HepG2 (cell line): ENCODE results near the gene TOMM7. TPM values are rescaled to one million over a fixed set of nuclear protein-coding genes. Genes with fewer than 3 reads are reported as not detected.

ENCODE experiments used
- BORCS8-MEF2B ChIP-seq: sonication (generic); formaldehyde crosslinking; IDR thresholded peaks from 2 replicates; pipeline ENCODE4 v1.8.0; 2022; ENCODE audit warnings: mild to moderate bottlenecking, missing genetic modification reagents
- DNMT3B ChIP-seq: conservative IDR thresholded peaks from 2 replicates; pipeline ENCODE4 v1.6.1; 2016; ENCODE audit warnings: missing biosample characterization, control low read depth
- DR1 ChIP-seq: sonication (generic); formaldehyde crosslinking; IDR thresholded peaks from 2 replicates; pipeline ENCODE4 v1.8.0; 2021; ENCODE audit warnings: mild to moderate bottlenecking, missing genetic modification reagents, inconsistent platforms
- ETV5 ChIP-seq: IDR thresholded peaks from 2 replicates; pipeline ENCODE4 v1.6.1; 2018; ENCODE audit warnings: missing biosample characterization, missing genetic modification reagents, inconsistent platforms, borderline replicate concordance
- FOXC1 ChIP-seq: sonication (generic); formaldehyde crosslinking; IDR thresholded peaks from 2 replicates; pipeline ENCODE4 v1.8.0; 2022; ENCODE audit warnings: mild to moderate bottlenecking, missing genetic modification reagents, borderline replicate concordance
- GATAD1 ChIP-seq: IDR thresholded peaks from 2 replicates; pipeline ENCODE4 v1.6.1; 2016; ENCODE audit warnings: missing genetic modification reagents, missing compliant biosample characterization
- HBP1 ChIP-seq: IDR thresholded peaks from 2 replicates; pipeline ENCODE4 v1.6.1; 2016; ENCODE audit warnings: low read depth, control low read depth
- HDAC1 ChIP-seq: sonication (generic); formaldehyde crosslinking; IDR thresholded peaks from 2 replicates; pipeline ENCODE4 v1.5.1; 2020; ENCODE audit warnings: mild to moderate bottlenecking, missing genetic modification reagents
- HMGXB3 ChIP-seq: sonication (generic); formaldehyde crosslinking; IDR thresholded peaks from 2 replicates; pipeline ENCODE4 v1.4.0; 2020; ENCODE audit warnings: missing genetic modification reagents, borderline replicate concordance
- HNRNPK ChIP-seq: fragments of 200-400 bp; formaldehyde crosslinking; IDR thresholded peaks from 2 replicates; pipeline ENCODE4 v1.6.1; 2018; ENCODE audit warnings: low read length, low read depth, moderate library complexity, mild to moderate bottlenecking; ENCODE audit not compliant: poor library complexity, severe bottlenecking
- POLR2G ChIP-seq: fragments of 200-400 bp; formaldehyde crosslinking; IDR thresholded peaks from 2 replicates; pipeline ENCODE4 v1.6.1; 2018; ENCODE audit warnings: mild to moderate bottlenecking, low read depth, low read length, moderate library complexity
- RXRA ChIP-seq: sonication (generic); formaldehyde crosslinking; IDR thresholded peaks from 2 replicates; pipeline ENCODE4 v1.5.1; 2020; ENCODE audit warnings: missing genetic modification reagents
- TFE3 ChIP-seq: IDR thresholded peaks from 2 replicates; pipeline ENCODE4 v1.6.1; 2016
- ZFYVE20 ChIP-seq: sonication (generic); formaldehyde crosslinking; IDR thresholded peaks from 2 replicates; pipeline ENCODE4 v1.8.0; 2023; ENCODE audit warnings: low read depth, mild to moderate bottlenecking, moderate library complexity, missing genetic modification reagents, borderline replicate concordance
- ZMYM3 ChIP-seq: sonication (generic); formaldehyde crosslinking; IDR thresholded peaks from 2 replicates; pipeline ENCODE4 v1.5.1; 2020; ENCODE audit warnings: mild to moderate bottlenecking, missing genetic modification reagents
- ZNF275 ChIP-seq: sonication (generic); formaldehyde crosslinking; IDR thresholded peaks from 2 replicates; pipeline ENCODE4 v1.8.0; 2022; ENCODE audit warnings: missing genetic modification reagents, mild to moderate bottlenecking, inconsistent platforms, borderline replicate concordance
- ZNF33A ChIP-seq: sonication (generic); formaldehyde crosslinking; IDR thresholded peaks from 2 replicates; pipeline ENCODE4 v1.5.1; 2020; ENCODE audit warnings: missing genetic modification reagents, mild to moderate bottlenecking, moderate library complexity, borderline replicate concordance
- ZNF44 ChIP-seq: sonication (generic); formaldehyde crosslinking; IDR thresholded peaks from 2 replicates; pipeline ENCODE4 v1.5.1; 2020; ENCODE audit warnings: mild to moderate bottlenecking, missing genetic modification reagents
- ZNF549 ChIP-seq: sonication (generic); formaldehyde crosslinking; IDR thresholded peaks from 2 replicates; pipeline ENCODE4 v1.5.0; 2020; ENCODE audit warnings: missing genetic modification reagents
- ZNF605 ChIP-seq: sonication (generic); formaldehyde crosslinking; IDR thresholded peaks from 2 replicates; pipeline ENCODE4 v1.8.0; 2022; ENCODE audit warnings: mild to moderate bottlenecking, missing genetic modification reagents
- ZNF614 ChIP-seq: IDR thresholded peaks from 2 replicates; pipeline ENCODE4 v1.6.1; 2018; ENCODE audit warnings: missing biosample characterization, missing genetic modification reagents, inconsistent platforms, borderline replicate concordance
- ZNF792 ChIP-seq: IDR thresholded peaks from 2 replicates; pipeline ENCODE4 v1.6.1; 2016
- polyA plus RNA-seq, 8 experiments: library from polyadenylated mRNA; depleted of rRNA in 3 of 8; stranded (reverse) in 7 of 8; unstranded in 1 of 8; fragments of >200 nt; fragmentation: Illumina TruSeq in 4 of 8; extraction: Trizol in 4 of 8; gene quantifications; 2 replicates each; pipeline versions ENCODE4 v1.2.1 to v1.2.3, GENCODE V29; 2011 to 2016; ENCODE audit warnings: low read depth in 4 of 8, missing spikeins in 1 of 8, mixed read lengths in 1 of 8; ENCODE audit not compliant: insufficient read depth in 1 of 8
- total RNA-seq, 5 experiments: library from RNA; depleted of rRNA; stranded (reverse); fragments of >200 nt; fragmentation: Illumina TruSeq; extraction: Trizol; gene quantifications; 2 replicates each; pipeline ENCODE4 v1.2.3, GENCODE V29; 2016; ENCODE audit warnings: low read depth in 1 of 5

Gene TOMM7
- total and polyA plus RNA-seq, 2 of the 13 experiments (the other 11 are each of a cell fraction or from before 2014, with no cell fraction given) = 251 to 369 TPM

- TF ChIP-seq HBP1 (peak; percentile 64; the same call in 1 of the 2 replicates), ZNF275 (no peak), TFE3 (CRISPR knock-in tag) (peak; percentile 30; the same call in 1 of the 2 replicates), ZNF792 (CRISPR knock-in tag) (peak; percentile 68; the same call in 1 of the 2 replicates), RXRA (CRISPR knock-in tag) (0 out of 2 replicates have a peak, but pooled peaks have one; percentile 22), ZNF614 (CRISPR knock-in tag) (peak; percentile 69), DR1 (peak; percentile 60; the same call in 1 of the 2 replicates), POLR2G (peak; percentile 84), ZNF33A (CRISPR knock-in tag) (peak; percentile 71; the same call in 1 of the 2 replicates), ZMYM3 (CRISPR knock-in tag) (0 out of 2 replicates have a peak, but pooled peaks have one; percentile 21), FOXC1 (peak; percentile 78), ZNF44 (CRISPR knock-in tag) (peak; percentile 42; the same call in 1 of the 2 replicates), BORCS8-MEF2B (CRISPR knock-in tag) (peak; percentile 61; the same call in 1 of the 2 replicates), HMGXB3 (CRISPR knock-in tag) (peak; percentile 81; the same call in 1 of the 2 replicates), ETV5 (CRISPR knock-in tag) (peak; percentile 71), ZNF605 (CRISPR knock-in tag) (no peak), GATAD1 (CRISPR knock-in tag) (peak; percentile 98), HDAC1 (CRISPR knock-in tag) (peak; percentile 46), ZNF549 (CRISPR knock-in tag) (no peak), DNMT3B (CRISPR knock-in tag) (no peak; the same call in 1 of the 2 replicates), HNRNPK (no peak), ZFYVE20 (no peak)
Measured at GRCh38 chr7:22822486-22823141, at the start of gene TOMM7 (continued).
